ENCODE measurements around the gene GAS2L2. TPM values are rescaled to one million over a fixed set of nuclear protein-coding genes. Genes with fewer than 3 reads are reported as not detected.

GAS2L2 gene
- total RNA-seq, 1 donor from 2014 or later: not detected

DNA sequence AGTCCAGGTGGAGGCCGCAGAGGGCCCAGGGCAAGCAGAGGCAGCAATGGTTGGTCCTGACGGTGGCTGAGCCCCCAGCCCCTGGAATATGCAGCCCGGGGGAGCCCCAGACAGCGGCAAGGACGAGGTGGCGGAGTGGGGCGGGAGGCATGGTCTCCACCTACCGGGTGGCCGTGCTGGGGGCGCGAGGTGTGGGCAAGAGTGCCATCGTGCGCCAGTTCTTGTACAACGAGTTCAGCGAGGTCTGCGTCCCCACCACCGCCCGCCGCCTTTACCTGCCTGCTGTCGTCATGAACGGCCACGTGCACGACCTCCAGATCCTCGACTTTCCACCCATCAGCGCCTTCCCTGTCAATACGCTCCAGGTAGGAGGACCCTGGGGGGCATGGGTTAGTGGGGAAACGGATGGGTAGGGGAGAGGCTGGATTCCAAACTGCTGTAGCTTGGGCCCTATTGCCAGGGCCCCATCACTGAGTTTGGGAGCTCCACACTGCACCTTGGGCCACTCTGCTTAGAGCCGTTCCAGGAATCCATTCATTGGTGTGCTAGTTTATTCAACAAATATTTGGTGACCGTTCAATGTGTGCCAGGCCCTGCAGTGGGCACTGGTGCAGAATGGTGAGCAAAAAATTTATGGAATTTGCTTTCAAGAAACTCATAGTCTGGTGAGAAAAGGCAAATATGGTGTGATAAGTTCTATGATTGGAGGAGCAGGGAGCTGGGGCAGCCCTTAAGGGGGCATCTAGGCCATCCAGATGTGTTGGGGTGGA, 17.8 kb downstream of the GAS2L2 start:
- H3K4me3 Mint-ChIP-seq: no peak overlapping the region
- no peak for ATAC-seq (ENCODE audit: low read depth)
- CTCF ChIA-PET: interaction anchor here (1.8 kb wide), 1 partner anchor 12 kb away, joined by 6 read pairs; no protein-coding TSS in a partner anchor

DNA sequence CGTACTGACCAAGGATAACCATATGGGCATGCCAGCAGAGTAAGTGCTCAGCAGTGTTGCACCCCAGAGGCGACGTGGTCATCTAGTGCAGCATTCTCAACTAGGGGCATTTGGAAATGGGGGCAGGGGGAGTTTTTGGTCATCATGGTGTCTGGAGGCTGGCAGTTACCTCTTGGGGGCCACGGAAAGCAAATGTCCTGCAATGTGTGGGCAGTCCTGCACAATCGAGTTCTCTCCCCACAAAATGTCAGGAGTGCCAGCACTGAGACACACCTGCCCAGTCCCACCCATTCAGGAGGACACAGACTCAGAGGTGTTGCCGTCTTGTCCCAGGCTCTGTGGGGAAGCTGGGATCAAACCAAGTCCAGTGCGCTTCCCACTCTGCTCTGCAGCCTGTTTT, 18.6 kb downstream of the GAS2L2 start:
- ATAC-seq (ENCODE audit: low read depth) (no peak), DNase-seq (no peak)
- intact Hi-C loops (cut with micrococcal nuclease): no loop called here
- POLR2A ChIA-PET: no interaction called here
- H3K27ac Mint-ChIP-seq: no peak overlapping the region
- CTCF ChIA-PET: interaction anchor here (1.4 kb wide), 1 partner anchor 13 kb away, joined by 3 read pairs; no protein-coding TSS in a partner anchor
- H3K27me3 Mint-ChIP-seq: peaks cover 10% of the 10 kb centered on the region
- H3K4me1 Mint-ChIP-seq: peaks cover 14% of the 10 kb centered on the region
- TF ChIP-seq, protein P1, sequence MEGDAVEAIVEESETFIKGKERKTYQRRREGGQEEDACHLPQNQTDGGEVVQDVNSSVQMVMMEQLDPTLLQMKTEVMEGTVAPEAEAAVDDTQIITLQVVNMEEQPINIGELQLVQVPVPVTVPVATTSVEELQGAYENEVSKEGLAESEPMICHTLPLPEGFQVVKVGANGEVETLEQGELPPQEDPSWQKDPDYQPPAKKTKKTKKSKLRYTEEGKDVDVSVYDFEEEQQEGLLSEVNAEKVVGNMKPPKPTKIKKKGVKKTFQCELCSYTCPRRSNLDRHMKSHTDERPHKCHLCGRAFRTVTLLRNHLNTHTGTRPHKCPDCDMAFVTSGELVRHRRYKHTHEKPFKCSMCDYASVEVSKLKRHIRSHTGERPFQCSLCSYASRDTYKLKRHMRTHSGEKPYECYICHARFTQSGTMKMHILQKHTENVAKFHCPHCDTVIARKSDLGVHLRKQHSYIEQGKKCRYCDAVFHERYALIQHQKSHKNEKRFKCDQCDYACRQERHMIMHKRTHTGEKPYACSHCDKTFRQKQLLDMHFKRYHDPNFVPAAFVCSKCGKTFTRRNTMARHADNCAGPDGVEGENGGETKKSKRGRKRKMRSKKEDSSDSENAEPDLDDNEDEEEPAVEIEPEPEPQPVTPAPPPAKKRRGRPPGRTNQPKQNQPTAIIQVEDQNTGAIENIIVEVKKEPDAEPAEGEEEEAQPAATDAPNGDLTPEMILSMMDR (IDR thresholded peaks at IDR 0.05): no peak
- no peaks in the 10 kb centered on the region for H3K9me3 Mint-ChIP-seq
- no peak overlapping the region for H3K4me3 Mint-ChIP-seq
- H3K36me3 Mint-ChIP-seq (ENCODE audit: low read depth): peaks cover 2% of the 10 kb centered on the region

More for the DNA sequence above, 17.8 kb downstream of the GAS2L2 start:
- peaks cover 17% of the 10 kb centered on the region for H3K27me3 Mint-ChIP-seq
- intact Hi-C loops (cut with micrococcal nuclease): no loop called here
- H3K27ac Mint-ChIP-seq: no peak overlapping the region
- H3K36me3 Mint-ChIP-seq (ENCODE audit: low read depth): peaks cover 2% of the 10 kb centered on the region
- TF ChIP-seq, protein P1 (IDR thresholded peaks at IDR 0.05): no peak
- DNase-seq: no peak
- no peaks in the 10 kb centered on the region for H3K9me3 Mint-ChIP-seq
- H3K4me1 Mint-ChIP-seq: peaks cover 14% of the 10 kb centered on the region
- POLR2A ChIA-PET: no interaction called here

DNA sequence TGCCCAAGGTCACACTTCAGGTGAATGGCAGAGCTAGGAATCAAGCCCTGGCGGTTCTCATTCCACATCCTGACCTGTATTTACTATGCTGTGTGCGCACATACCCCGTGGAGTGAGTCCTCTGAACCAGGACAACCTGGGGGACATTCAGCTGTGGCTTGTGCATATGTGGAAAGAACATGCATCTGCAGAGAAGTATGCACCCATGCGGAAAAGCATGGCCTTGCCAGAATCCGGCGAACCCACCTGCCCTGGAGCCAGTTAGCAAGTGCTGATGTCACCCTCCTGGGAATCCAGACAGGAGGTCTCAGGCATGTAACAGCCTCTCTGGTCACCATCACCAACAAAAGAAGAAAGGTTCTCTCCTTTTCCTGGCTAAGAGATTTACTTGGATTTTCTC, 19.7 kb downstream of the GAS2L2 start:
- H3K36me3 Mint-ChIP-seq (ENCODE audit: low read depth): peaks cover 7% of the 10 kb centered on the region
- POLR2A ChIA-PET: no interaction called here
- no peak overlapping the region for H3K27ac Mint-ChIP-seq
- no peak overlapping the region for H3K4me3 Mint-ChIP-seq
- peaks cover 10% of the 10 kb centered on the region for H3K27me3 Mint-ChIP-seq
- no peaks in the 10 kb centered on the region for H3K9me3 Mint-ChIP-seq
- CTCF ChIA-PET: interaction anchor here (1.4 kb wide), 1 partner anchor 14 kb away, joined by 3 read pairs; no protein-coding TSS in a partner anchor
- intact Hi-C loops (cut with micrococcal nuclease): no loop called here
- ATAC-seq (ENCODE audit: low read depth): no peak
- TF ChIP-seq, protein P1 (IDR thresholded peaks at IDR 0.05): no peak
- peaks cover 14% of the 10 kb centered on the region for H3K4me1 Mint-ChIP-seq
- DNase-seq: no peak

DNA sequence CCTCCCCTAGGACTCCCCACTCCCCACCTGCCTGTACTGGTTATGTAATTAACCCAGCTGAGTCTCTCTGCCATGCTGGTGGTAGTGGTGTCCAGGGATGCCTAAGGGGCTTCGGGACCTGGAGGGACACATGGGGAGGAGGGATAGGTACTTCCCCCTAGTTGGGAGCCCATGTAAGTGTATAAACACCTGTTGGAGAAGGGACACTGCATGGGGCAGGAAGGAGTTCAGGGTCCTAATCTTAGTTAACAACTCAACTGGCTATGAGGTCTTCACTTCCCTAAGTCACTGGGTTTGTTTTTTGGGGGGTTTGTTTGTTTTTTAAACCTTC, 20.3 kb downstream of the GAS2L2 start:
- DNase-seq: no peak
- intact Hi-C loops (cut with micrococcal nuclease): no loop called here
- H3K4me3 Mint-ChIP-seq: no peak overlapping the region

More for the DNA sequence above, 20.3 kb downstream of the GAS2L2 start:
- CTCF ChIA-PET: no interaction called here
- no peaks in the 10 kb centered on the region for H3K9me3 Mint-ChIP-seq
- TF ChIP-seq, protein P1 (IDR thresholded peaks at IDR 0.05): no peak
- POLR2A ChIA-PET: no interaction called here
- peaks cover 10% of the 10 kb centered on the region for H3K27me3 Mint-ChIP-seq
- H3K4me1 Mint-ChIP-seq: peaks cover 14% of the 10 kb centered on the region
- H3K36me3 Mint-ChIP-seq (ENCODE audit: low read depth): peaks cover 13% of the 10 kb centered on the region
- H3K27ac Mint-ChIP-seq: no peak overlapping the region
- no peak for ATAC-seq (ENCODE audit: low read depth)
